ENCODE measurements around the gene SORBS1.

DNA sequence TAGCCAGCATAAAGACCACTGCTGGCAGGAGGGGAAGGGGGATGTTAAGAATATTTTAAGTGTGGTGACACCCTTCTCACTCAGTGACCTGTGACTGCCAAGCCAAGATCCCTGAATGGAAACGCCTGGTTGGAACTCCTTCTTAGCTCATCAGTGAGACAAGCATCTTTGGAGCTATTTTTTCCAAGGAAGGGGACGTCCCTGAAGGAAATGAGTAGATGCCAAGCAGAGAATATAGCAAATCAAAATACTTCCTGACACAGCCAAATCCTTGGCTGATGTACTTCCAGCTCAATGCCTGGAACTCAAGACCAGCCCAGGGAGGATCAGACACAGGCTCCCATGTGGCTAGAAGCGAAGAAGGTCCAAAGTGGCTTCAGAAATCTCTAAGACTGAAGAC lies 82.2 kb downstream of the SORBS1 start:
- TF ChIP-seq, protein P1, sequence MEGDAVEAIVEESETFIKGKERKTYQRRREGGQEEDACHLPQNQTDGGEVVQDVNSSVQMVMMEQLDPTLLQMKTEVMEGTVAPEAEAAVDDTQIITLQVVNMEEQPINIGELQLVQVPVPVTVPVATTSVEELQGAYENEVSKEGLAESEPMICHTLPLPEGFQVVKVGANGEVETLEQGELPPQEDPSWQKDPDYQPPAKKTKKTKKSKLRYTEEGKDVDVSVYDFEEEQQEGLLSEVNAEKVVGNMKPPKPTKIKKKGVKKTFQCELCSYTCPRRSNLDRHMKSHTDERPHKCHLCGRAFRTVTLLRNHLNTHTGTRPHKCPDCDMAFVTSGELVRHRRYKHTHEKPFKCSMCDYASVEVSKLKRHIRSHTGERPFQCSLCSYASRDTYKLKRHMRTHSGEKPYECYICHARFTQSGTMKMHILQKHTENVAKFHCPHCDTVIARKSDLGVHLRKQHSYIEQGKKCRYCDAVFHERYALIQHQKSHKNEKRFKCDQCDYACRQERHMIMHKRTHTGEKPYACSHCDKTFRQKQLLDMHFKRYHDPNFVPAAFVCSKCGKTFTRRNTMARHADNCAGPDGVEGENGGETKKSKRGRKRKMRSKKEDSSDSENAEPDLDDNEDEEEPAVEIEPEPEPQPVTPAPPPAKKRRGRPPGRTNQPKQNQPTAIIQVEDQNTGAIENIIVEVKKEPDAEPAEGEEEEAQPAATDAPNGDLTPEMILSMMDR (IDR thresholded peaks at IDR 0.05) = no peak
- TF ChIP-seq POLR2A (IDR thresholded peaks at IDR 0.05) = no peak
